DND-41 (cell line): ENCODE data around the gene VAPA.

Source experiments
- CTCF ChIP-seq: IDR thresholded peaks from 2 replicates; pipeline ENCODE4 v1.5.1; 2012; ENCODE audit warnings: borderline replicate concordance, low read length, moderate library complexity, mild to moderate bottlenecking; ENCODE audit not compliant: poor library complexity, severe bottlenecking; ENCODE audit errors: extremely low read depth
- EZH2 ChIP-seq: IDR thresholded peaks from 3 replicates; pipeline ENCODE4 v1.6.1; 2012; ENCODE audit warnings: borderline replicate concordance, low read depth, mild to moderate bottlenecking, moderate library complexity, low read length, inconsistent platforms; ENCODE audit not compliant: severe bottlenecking

- TF ChIP-seq CTCF (no peak), EZH2 (no peak)
Observed at GRCh38 chr18:9985641-9986040, 71.8 kb downstream of the VAPA start.
